SIG-M5 (cell line): ENCODE measurements around the gene EHD4.

ENCODE experiments used
- DNase-seq: peaks from one replicate; lab custom pipeline; 2025; lab: John Stamatoyannopoulos, UW

The EHD4 gene

GRCh38 chr15:41860049-41860828 is 112.1 kb downstream of the EHD4 start:
- DNase-seq = no peak

GRCh38 chr15:41858756-41859155 is 113.6 kb downstream of the EHD4 start:
- DNase-seq = no peak

- DNase-seq = no peak
These were observed 115.0 kb downstream of the EHD4 start for GRCh38 chr15:41857316-41857715.

GRCh38 chr15:41856716-41857115 is 115.6 kb downstream of the EHD4 start:
- DNase-seq = no peak

GRCh38 chr15:41856262-41856661 is 116.1 kb downstream of the EHD4 start:
- no peak for DNase-seq

- DNase-seq = no peak
These were observed 116.9 kb downstream of the EHD4 start for GRCh38 chr15:41855261-41855961.

GRCh38 chr15:41854443-41854842 is 117.9 kb downstream of the EHD4 start:
- DNase-seq = no peak

- DNase-seq = no peak
These were observed 118.5 kb downstream of the EHD4 start for GRCh38 chr15:41853831-41854230.

- no peak for DNase-seq
These were observed 119.4 kb downstream of the EHD4 start for GRCh38 chr15:41852736-41853590.

GRCh38 chr15:41851755-41852370 is 120.5 kb downstream of the EHD4 start:
- no peak for DNase-seq

GRCh38 chr15:41851167-41851523 is 121.2 kb downstream of the EHD4 start:
- DNase-seq = no peak

- no peak for DNase-seq
These were observed 121.7 kb downstream of the EHD4 start for GRCh38 chr15:41850482-41851166.

GRCh38 chr15:41849861-41850260 is 122.5 kb downstream of the EHD4 start:
- no peak for DNase-seq

- no peak for DNase-seq
These were observed 123.2 kb downstream of the EHD4 start for GRCh38 chr15:41849204-41849603.

- no peak for DNase-seq
These were observed 123.7 kb downstream of the EHD4 start for GRCh38 chr15:41848631-41849030.

GRCh38 chr15:41847981-41848380 is 124.4 kb downstream of the EHD4 start:
- DNase-seq = no peak

- DNase-seq = no peak
These were observed 125.2 kb downstream of the EHD4 start for GRCh38 chr15:41847206-41847605.
